Measurements from ENCODE around the gene LRRC7.
"Not testable (repeated sequence)": the region's sequence is repeated elsewhere in the genome, so short reads cannot be mapped to it uniquely, and the experiment has no call there.

Gene LRRC7

GRCh38 chr1:69911301-69911801, 343.6 kb downstream of the LRRC7 start:
- DNase-seq: no peak

GRCh38 chr1:69913977-69914376, 346.3 kb downstream of the LRRC7 start:
- DNase-seq: no peak

- DNase-seq: no peak
Observed at GRCh38 chr1:69914976-69915765, 347.4 kb downstream of the LRRC7 start.

GRCh38 chr1:69919129-69919921, 351.6 kb downstream of the LRRC7 start:
- no peak for DNase-seq

GRCh38 chr1:69919922-69920273, 352.2 kb downstream of the LRRC7 start:
- no peak for DNase-seq

- no peak for DNase-seq
Observed at GRCh38 chr1:69920426-69920825, 352.7 kb downstream of the LRRC7 start.

- DNase-seq: no peak
Observed at GRCh38 chr1:69921486-69921885, 353.8 kb downstream of the LRRC7 start.

GRCh38 chr1:69928234-69928633, 360.5 kb downstream of the LRRC7 start:
- not testable (repeated sequence) for DNase-seq

- no peak for DNase-seq
Observed at GRCh38 chr1:69929308-69930057, 361.8 kb downstream of the LRRC7 start.

- DNase-seq: no peak
Observed at GRCh38 chr1:69930396-69930795, 362.7 kb downstream of the LRRC7 start.

- DNase-seq: no peak
Observed at GRCh38 chr1:69932760-69933159, 365.0 kb downstream of the LRRC7 start.

- DNase-seq: no peak
Observed at GRCh38 chr1:69940231-69940630, 372.5 kb downstream of the LRRC7 start.

- DNase-seq: no peak
Observed at GRCh38 chr1:69940816-69941215, 373.1 kb downstream of the LRRC7 start.

GRCh38 chr1:69943030-69943429, 375.3 kb downstream of the LRRC7 start:
- DNase-seq: no peak

- no peak for DNase-seq
Observed at GRCh38 chr1:69946935-69947334, 379.2 kb downstream of the LRRC7 start.

GRCh38 chr1:69947837-69948236, 380.1 kb downstream of the LRRC7 start:
- no peak for DNase-seq

GRCh38 chr1:69952676-69953075, 385.0 kb downstream of the LRRC7 start:
- DNase-seq: no peak

GRCh38 chr1:69962452-69962851, 394.7 kb downstream of the LRRC7 start:
- not testable (repeated sequence) for DNase-seq

- no peak for DNase-seq
Observed at GRCh38 chr1:69967245-69967766, 399.6 kb downstream of the LRRC7 start.

- no peak for DNase-seq
Observed at GRCh38 chr1:69976896-69977295, 409.2 kb downstream of the LRRC7 start.

- no peak for DNase-seq
Observed at GRCh38 chr1:69982992-69983391, 415.3 kb downstream of the LRRC7 start.

GRCh38 chr1:69985376-69985775, 417.7 kb downstream of the LRRC7 start:
- DNase-seq: no peak

- DNase-seq: no peak
Observed at GRCh38 chr1:69985901-69986439, 418.2 kb downstream of the LRRC7 start.
